PC-3 (cell line): ENCODE measurements around the gene FAM110A.

Experiments
- CTCF ChIP-seq: fragments of 300-600 bp; sonication (generic); conservative IDR thresholded peaks from 2 replicates; pipeline ENCODE4 v1.5.1; 2017; ENCODE audit warnings: antibody characterized with exemption, low read depth, mild to moderate bottlenecking, low read length
- EZH2phosphoT487 ChIP-seq: fragments of 300-600 bp; sonication (generic); IDR thresholded peaks from 2 replicates; pipeline ENCODE4 v1.6.1; 2018; ENCODE audit warnings: mild to moderate bottlenecking, antibody characterized with exemption, low read length, borderline replicate concordance

GRCh38 chr20:842547-842940 lies 9.0 kb downstream of the FAM110A start:
- TF ChIP-seq CTCF (no peak), EZH2phosphoT487 (no peak)
